Measurements from ENCODE around the gene FADS1. TPM values are rescaled to one million over a fixed set of nuclear protein-coding genes. Genes with fewer than 3 reads are reported as not detected.

FADS1 gene
- total RNA-seq, 1 experiment from 2014 or later, result 442 TPM

DNA sequence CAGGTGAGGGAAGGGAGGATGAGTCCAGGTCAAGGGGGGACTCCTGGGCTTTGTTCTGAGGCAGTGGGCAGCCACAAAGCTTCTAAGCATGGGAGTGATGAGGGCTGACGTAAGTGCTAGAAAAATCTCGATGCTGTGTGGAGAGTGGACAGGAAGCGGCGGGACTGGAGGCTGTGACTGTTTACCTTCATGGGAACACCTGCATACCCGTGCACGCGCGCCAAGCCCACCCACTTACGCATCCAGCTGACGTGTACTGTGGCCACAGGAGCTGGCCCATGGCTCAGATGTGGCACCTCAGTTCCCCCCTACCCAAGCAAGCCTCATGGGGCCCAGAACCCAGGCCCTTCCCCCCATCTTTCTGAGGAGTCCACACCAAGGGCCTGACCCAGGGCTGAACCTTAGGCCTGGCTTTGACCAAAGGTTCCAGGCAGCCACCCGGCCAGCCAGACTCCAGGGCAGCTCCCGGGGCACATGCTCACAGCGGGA lies 50.4 kb downstream of the FADS1 start:
- DNase-seq (ENCODE audit: low spot score), result no peak
- no TSS peak for BruUV-seq (replicated peaks)
- H3K4me3 ChIP-seq (ENCODE audit: low read depth, low read length, poor library complexity, severe bottlenecking), result no peak overlapping the region
- no peaks in the 10 kb centered on the region for H3K36me3 ChIP-seq (ENCODE audit: insufficient read depth, low read length, poor library complexity, severe bottlenecking)
- intact Hi-C loops (cut with micrococcal nuclease; ENCODE audit: unreplicated experiment), result no loop called here
- H3K4me1 ChIP-seq (ENCODE audit: insufficient read depth, low read length, poor library complexity, severe bottlenecking), result peaks cover 14% of the 10 kb centered on the region
- H3K27ac ChIP-seq (ENCODE audit: low read depth, low read length, poor library complexity, severe bottlenecking), result no peak overlapping the region
- H3K9me3 ChIP-seq (ENCODE audit: low read depth, low read length, poor library complexity, severe bottlenecking), result no peaks in the 10 kb centered on the region
- TF ChIP-seq EZH2 (IDR thresholded peaks at IDR 0.05; ENCODE audit: borderline replicate concordance, low read depth, low read length, poor library complexity, severe bottlenecking), result no peak
- TF ChIP-seq, protein P1, sequence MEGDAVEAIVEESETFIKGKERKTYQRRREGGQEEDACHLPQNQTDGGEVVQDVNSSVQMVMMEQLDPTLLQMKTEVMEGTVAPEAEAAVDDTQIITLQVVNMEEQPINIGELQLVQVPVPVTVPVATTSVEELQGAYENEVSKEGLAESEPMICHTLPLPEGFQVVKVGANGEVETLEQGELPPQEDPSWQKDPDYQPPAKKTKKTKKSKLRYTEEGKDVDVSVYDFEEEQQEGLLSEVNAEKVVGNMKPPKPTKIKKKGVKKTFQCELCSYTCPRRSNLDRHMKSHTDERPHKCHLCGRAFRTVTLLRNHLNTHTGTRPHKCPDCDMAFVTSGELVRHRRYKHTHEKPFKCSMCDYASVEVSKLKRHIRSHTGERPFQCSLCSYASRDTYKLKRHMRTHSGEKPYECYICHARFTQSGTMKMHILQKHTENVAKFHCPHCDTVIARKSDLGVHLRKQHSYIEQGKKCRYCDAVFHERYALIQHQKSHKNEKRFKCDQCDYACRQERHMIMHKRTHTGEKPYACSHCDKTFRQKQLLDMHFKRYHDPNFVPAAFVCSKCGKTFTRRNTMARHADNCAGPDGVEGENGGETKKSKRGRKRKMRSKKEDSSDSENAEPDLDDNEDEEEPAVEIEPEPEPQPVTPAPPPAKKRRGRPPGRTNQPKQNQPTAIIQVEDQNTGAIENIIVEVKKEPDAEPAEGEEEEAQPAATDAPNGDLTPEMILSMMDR (conservative IDR thresholded peaks at IDR 0.05; ENCODE audit: low read depth, low read length), result no peak
- ChIA-PET POLR2A (ENCODE audit: low non-redundant PET) (no interaction called here), CTCF (no interaction called here)
- no peaks in the 10 kb centered on the region for H3K27me3 ChIP-seq (replicated peaks; ENCODE audit: insufficient read depth, low read depth, low read length, poor library complexity)

DNA sequence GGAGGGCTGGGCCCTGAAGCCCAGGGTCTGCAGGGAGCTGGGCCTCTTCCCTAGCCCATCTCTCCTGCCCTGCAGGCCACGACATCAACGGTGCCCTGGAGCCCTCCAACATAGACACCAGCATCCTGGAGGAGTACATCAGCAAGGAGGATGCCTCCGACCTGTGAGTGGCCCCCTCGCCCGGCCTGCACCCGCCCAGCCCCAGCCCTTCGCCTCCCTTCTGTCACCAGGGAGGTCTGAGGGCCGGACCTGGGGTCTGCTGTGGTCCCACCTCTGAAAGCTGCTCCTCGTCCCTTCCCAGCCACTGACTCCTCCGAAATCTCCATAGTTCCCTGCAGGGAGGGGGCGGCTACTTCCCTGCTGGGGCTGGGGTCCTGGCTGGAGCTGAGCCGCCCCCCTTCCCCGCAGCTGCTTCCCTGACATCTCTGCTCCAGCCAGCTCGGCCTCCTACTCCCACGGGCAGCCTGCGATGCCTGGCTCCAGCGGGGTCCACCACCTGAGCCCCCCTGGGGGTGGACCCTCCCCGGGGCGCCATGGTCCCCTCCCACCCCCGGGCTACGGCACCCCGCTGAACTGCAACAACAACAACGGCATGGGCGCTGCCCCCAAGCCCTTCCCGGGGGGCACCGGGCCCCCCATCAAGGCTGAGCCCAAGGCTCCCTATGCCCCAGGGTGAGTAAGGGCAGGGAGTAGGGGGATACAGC lies 51.1 kb downstream of the FADS1 start:
- peaks cover 14% of the 10 kb centered on the region for H3K4me1 ChIP-seq (ENCODE audit: insufficient read depth, low read length, poor library complexity, severe bottlenecking)
- intact Hi-C loops (cut with micrococcal nuclease; ENCODE audit: unreplicated experiment), result no loop called here
- H3K27me3 ChIP-seq (replicated peaks; ENCODE audit: insufficient read depth, low read depth, low read length, poor library complexity), result no peaks in the 10 kb centered on the region
- no peaks in the 10 kb centered on the region for H3K36me3 ChIP-seq (ENCODE audit: insufficient read depth, low read length, poor library complexity, severe bottlenecking)
- CTCF ChIA-PET, result no interaction called here
- no peak for DNase-seq (ENCODE audit: low spot score)
- no peaks in the 10 kb centered on the region for H3K9me3 ChIP-seq (ENCODE audit: low read depth, low read length, poor library complexity, severe bottlenecking)
- no peak overlapping the region for H3K4me3 ChIP-seq (ENCODE audit: low read depth, low read length, poor library complexity, severe bottlenecking)
- POLR2A ChIA-PET (ENCODE audit: low non-redundant PET), result no interaction called here
- no peak for TF ChIP-seq EZH2 (IDR thresholded peaks at IDR 0.05; ENCODE audit: borderline replicate concordance, low read depth, low read length, poor library complexity, severe bottlenecking)
- TF ChIP-seq, protein P1 (conservative IDR thresholded peaks at IDR 0.05; ENCODE audit: low read depth, low read length), result no peak
- no TSS peak for BruUV-seq (replicated peaks)
- H3K27ac ChIP-seq (ENCODE audit: low read depth, low read length, poor library complexity, severe bottlenecking), result no peak overlapping the region

GRCh38 chr11:61764606-61765260 lies 52.1 kb downstream of the FADS1 start:
- no peak for DNase-seq (ENCODE audit: low spot score)
- intact Hi-C loops (cut with micrococcal nuclease; ENCODE audit: unreplicated experiment), result no loop called here
- no peaks in the 10 kb centered on the region for H3K36me3 ChIP-seq (ENCODE audit: insufficient read depth, low read length, poor library complexity, severe bottlenecking)
- no peak overlapping the region for H3K4me3 ChIP-seq (ENCODE audit: low read depth, low read length, poor library complexity, severe bottlenecking)
- H3K27ac ChIP-seq (ENCODE audit: low read depth, low read length, poor library complexity, severe bottlenecking), result peak overlapping the region; percentile 40
- POLR2A ChIA-PET (ENCODE audit: low non-redundant PET), result no interaction called here
- CTCF ChIA-PET, result no interaction called here
- peaks cover 14% of the 10 kb centered on the region for H3K4me1 ChIP-seq (ENCODE audit: insufficient read depth, low read length, poor library complexity, severe bottlenecking)
- TF ChIP-seq, protein P1 (conservative IDR thresholded peaks at IDR 0.05; ENCODE audit: low read depth, low read length), result no peak
- no peak for TF ChIP-seq EZH2 (IDR thresholded peaks at IDR 0.05; ENCODE audit: borderline replicate concordance, low read depth, low read length, poor library complexity, severe bottlenecking)
- no peaks in the 10 kb centered on the region for H3K27me3 ChIP-seq (replicated peaks; ENCODE audit: insufficient read depth, low read depth, low read length, poor library complexity)
- no peaks in the 10 kb centered on the region for H3K9me3 ChIP-seq (ENCODE audit: low read depth, low read length, poor library complexity, severe bottlenecking)
- BruUV-seq (replicated peaks), result no TSS peak

All from A673 (cell line).